GM19455 (cell line): Measurements from ENCODE around the gene STUB1.

Experiments
- ATAC-seq: cut with Tn5 transposase; IDR thresholded peaks from one replicate; pipeline ENCODE4 v1.9.1; 2021; ENCODE audit not compliant: unreplicated experiment

Gene STUB1

DNA sequence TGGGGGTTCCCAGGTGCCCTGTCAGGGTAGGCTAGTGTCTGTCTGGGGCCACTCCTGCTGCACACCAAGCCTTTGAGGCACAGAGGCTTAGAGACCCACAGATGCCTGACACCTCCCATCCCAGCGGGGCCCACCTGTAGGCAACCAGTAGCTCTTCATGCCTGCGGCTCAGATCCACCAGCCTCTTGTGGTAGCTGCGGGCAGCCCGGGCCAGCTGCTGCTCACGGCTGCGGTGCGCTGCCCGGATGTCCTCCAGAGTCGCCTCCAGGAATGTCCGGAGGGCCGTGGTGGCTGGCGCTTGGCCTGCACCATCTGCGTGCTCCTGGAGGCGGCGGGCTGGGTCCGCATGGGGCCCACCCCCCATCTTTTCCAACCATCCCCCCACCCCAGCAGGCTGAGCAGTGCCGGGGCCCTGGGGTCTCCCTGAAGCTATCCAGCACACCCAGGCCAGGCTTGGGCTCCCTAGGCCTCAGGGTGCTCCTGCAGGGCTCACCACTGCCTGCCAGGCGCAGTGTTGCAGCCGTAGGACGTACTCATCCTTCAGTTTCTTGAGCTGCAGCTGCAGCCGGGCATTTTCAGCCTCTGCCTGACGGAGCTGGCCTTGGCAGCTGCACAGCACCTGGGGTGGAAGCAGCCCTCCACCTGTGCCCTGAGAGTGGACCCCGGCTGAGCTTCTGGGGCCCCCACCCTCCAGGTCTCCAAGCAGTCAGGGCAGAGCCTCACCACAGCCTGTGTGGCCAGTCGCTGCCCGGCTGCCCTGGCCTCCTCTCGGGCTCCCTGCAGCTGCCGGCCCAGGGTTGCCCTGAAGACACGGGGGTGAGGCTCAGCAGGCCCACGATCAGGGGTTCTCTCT, 44.2 kb downstream of the STUB1 start:
- no peak for ATAC-seq

DNA sequence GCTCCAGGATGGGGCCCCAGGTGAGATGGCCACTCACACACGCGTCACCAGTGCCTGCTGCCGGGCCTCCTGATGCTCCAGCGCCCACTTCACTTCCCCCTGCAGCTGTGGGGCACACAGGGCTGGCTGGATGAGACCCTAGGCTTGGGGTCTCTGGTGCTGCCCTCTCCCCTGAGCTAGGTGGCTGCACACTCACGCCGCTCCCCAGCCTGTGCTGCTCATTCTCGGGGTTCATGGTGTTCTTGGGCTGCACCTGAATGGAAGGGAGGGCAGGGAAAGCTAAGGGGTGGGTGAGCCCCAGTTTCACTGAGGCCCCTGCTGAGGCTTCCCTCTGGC, 44.8 kb downstream of the STUB1 start:
- no peak for ATAC-seq

DNA sequence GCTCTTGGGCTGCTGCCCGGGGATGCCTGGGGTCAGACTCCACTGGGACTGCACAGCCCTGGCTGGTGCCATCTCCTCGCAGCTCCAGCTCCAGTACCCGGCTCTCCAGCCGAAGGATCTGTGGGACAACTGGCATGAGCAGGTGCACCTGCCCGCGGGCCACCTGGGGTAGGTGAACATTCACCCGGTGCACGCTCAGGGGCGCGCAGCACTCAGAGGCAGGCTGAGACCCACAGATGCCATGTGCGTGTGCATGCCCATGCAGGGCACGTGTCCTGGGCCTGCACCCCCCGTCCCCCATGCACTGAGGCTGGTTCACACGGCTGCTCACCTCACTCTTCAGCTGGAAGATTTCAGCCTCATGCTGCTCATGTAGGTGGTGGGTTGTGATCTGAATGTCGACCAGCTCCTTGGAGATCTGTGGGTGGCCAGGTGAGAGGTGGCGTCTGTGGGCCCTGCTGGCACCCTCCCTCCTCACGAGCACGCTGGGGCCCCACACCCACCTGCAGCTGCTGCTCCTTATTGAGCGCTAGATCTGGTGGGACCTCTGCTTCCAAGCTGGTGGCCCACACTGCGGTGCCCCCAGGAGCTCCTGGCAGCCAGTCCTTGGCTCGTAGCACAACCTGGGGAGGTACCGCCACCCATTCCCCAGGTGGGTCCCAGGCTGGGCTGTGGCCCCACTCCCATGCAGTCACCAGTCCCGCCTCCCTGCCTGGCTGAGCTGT, 45.4 kb downstream of the STUB1 start:
- no peak for ATAC-seq

DNA sequence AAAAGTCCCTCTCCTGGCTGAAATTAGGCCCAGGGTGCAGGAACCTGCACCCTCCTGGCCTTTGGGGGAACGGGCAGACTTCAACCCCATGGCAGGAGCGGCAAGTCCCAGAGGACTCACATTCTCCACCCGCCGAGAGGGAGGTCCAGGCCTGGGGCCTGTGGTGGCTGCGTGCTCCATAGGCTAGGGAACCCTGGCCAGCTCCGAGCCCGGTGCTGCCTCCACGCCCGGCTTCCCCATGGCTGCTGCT, 45.9 kb downstream of the STUB1 start:
- ATAC-seq: no peak

DNA sequence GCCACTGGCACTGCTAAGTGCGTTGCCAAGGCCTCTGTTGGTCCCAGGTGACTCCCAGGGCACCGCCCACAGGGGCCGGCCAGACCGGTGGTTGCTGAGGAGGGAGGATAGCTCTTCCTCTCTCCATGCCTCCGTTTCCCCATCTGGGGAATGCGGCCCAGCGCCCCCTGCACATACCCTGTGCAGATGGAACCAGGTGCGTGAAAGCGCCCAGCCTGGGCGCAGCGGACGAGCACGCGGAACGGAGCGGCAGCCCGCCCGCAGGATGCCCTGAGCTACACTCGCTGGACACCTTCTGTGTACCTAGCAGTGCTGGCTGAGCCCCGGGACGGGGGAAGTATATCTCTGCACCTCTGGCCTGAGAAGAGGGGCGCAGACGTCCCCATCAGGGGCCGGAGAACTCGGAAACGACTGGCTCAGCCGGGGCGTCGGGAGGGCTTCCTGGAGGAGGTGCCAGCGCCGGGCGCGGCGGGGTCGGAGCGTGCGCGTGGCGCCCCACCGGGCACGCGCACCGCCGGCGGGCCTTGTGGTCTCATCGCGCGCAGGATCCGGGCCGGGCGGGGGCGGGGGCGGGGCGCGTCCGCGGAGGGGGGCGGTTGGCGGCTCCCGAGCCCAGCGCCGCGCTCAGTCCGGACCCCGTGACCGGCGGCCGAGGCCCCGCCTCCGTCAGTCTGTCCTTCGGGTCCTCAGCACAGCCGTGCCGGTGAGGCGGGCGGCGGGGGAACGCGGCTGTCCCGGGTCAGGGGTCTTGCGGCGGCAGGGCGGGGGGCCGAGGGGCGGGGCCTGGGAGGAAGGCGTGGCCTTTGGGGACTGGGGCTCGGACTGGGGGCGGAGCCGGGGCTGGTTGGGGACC, 46.5 kb downstream of the STUB1 start, which contains the start of the genes CCDC78 and HAGHL:
Gene CCDC78 (minus strand): TSS at position 6 of the 853 bp plus-strand sequence. CDS start 76 bp downstream, outside the sequence.
Gene HAGHL (plus strand): TSS at position 669 of the 853 bp plus-strand sequence. CDS start 404 bp downstream, outside the sequence.
- no peak for ATAC-seq

DNA sequence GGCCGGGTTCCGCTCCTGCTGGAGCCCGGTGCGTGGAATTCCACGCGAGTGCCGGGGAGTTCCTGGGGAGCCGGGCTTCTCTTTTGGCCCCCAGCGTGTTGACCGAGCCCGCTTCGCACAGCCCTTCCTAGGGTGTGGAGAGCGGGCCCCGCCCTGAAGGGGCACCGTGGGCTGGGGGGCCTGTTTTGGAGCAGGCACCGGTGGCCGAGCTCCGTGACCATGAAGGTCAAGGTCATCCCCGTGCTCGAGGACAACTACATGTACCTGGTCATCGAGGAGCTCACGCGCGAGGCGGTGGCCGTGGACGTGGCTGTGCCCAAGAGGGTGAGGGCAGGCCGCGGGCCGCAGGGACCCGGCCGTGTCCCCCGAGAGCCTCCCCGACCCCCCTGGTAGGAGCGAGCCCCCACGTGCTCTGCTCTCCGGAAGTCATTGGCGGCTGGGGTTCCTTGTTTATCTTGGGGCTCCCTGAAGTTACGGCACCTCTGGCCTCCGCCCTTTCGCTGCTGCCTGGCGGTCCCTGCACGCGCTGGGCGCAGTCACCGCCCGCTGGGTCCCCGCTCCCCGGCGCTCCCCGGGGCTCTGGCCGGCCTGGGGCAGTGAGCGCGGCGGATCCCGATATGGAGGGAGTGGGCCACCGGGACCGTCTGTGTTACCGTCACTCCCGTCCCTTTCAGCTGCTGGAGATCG, 47.2 kb downstream of the STUB1 start:
- ATAC-seq: no peak

DNA sequence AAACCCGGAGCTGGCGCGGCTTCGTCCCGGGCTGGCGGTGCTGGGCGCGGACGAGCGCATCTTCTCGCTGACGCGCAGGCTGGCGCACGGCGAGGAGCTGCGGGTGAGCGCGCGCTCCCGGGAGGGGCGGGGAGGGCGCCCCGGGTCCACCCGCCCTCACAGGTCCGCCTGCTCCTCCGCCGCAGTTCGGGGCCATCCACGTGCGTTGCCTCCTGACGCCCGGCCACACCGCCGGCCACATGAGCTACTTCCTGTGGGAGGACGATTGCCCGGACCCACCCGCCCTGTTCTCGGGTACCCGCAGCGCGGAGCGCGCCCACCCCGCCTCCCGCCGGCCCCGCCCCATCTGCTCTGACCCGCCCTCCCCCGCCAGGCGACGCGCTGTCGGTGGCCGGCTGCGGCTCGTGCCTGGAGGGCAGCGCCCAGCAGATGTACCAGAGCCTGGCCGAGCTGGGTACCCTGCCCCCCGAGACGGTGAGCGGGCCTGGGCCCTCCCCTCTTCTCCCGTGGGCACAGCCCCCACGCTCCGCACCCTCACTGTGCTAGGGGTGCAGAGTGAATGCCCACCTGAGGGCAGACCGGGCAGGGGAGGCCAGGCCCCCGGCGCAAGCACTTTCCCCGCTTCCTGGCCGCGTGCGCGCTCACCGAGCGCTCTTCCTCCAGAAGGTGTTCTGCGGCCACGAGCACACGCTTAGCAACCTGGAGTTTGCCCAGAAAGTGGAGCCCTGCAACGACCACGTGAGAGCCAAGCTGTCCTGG, 48.1 kb downstream of the STUB1 start:
- peak; percentile 38 for ATAC-seq

DNA sequence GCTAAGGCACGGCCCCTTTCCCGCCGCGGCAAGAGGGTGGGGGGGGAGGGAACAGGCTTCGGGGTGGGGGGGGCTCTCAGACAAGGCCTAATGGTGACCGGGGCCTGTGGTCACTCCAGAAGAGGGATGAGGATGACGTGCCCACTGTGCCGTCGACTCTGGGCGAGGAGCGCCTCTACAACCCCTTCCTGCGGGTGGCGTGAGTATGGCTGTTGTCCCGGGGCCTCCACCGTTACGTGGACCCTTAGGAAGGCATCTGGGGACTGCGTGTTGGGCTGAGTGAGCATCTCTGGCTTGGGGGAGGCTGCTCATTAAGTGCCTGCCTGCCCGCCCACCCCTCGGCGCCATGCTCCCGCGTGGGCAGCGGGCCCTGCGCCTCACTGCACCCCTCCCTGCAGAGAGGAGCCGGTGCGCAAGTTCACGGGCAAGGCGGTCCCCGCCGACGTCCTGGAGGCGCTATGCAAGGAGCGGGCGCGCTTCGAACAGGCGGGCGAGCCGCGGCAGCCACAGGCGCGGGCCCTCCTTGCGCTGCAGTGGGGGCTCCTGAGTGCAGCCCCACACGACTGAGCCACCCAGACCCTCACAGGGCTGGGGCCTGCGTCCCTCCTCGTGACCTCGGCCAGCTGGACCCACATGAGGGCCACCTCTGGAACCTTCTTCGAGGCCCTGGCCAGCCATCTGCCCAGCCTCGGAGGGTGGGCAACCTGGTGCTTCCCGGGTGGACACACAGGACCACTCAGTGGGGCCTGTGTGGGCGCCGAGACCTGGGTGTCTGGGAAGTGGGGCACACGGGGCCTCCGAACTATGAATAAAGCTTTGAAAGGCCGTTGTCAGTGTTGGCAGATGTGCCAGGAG, 48.9 kb downstream of the STUB1 start:
- no peak for ATAC-seq

DNA sequence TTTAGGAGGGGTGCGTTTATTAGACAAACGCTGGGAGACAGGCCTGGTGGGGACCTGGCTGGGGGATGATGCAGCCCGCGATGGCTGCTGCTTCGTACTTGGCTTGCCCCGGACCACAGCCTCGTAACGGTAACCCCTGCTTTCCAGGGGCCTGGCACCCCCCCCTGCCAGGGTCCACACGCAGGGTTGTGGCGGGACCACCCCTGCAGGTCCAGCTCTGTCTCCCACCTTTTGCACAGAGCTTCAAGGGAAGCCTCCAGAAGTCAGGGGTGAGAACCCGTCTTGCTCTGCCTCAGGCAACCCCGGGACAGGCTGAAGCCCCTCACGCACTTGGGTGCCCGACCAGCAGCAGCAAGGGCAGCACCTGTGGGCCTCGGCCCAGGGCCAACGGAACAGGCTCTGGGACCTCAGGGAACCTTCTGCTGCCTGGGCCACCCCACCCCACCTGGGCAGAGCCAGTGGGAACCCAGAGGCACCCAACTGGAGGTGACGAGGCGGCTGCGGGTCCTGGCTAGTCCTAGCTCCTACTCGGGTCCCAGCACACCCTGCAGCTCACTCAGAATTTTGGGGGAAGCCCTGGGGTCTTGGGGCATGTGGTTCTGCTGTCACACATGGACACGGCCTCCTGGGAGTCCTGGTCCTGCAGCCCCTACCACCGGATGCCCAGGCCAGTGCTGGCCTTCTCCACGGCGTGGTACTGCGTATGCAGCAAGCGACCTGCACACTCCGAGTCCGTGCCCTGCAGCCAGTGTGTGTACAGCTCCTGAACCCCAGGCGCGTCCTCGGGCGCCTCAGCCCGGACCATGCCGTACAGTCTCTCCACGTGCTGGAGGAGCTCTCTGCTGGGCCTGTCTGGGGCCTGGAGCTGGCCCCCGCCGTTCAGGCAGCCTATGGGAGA, 49.8 kb downstream of the STUB1 start:
- no peak for ATAC-seq

DNA sequence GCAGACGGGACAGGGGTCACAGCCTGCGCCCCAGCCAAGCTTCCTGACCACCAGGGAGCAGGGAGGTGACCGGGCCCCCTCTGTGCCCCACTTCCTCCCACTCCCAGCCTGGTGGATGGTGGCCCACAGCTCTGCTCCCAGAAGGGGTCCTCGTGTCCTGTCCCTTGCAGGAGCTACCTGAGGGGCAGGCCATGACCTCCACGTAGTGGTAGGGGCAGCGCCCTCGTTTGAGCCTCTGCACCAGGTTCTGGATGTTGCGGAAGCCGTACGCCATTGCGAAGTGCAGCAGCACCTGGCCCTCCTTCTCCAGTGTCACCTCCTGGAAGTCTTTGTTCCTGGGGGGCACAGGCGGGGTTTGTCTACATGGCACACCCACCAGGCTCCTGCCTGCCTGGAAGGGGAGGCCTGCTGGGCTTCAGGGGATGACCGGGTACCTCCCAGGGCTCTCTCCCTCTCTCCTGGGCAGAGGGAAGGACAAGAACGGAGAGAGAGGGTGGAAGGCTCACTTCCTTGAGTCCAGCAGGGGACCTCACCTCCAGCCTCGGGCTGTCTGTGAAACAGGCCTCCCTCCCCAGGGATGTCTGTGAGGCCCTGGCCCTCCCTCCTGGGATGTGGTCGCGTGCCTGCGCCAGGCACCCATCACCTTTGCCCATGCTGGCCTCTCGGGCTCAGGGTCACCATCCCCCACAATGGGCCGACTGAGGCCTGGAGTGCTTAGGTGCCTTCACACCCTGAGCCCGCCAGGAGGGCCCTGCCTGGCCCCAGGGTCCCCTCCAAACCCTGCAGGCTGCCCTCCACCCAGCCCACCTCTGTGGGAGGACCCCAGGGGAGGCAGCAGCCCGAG, 50.7 kb downstream of the STUB1 start:
- no peak for ATAC-seq

DNA sequence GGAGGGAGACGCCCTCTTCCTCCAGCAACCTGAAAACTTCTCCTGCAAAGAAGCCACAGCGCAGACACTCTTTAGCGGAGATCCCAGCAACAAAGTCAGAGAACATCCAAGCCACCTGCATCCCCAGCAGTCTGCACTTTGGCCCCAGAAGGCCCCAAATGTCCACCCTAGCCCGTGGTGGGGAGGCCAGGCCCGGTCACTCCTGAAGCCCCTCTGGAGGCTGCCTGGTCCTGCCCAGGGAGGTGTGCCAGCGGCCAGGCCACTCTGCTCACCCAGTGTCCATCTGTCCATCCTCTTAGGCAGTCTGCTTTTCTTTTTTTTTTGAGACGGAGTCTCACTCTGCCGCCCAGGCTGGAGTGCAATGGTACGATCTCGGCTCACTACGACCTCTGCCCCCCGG, 52.1 kb downstream of the STUB1 start:
- no peak for ATAC-seq
